ENCODE results near the gene SLC43A3. TPM values are rescaled to one million over a fixed set of nuclear protein-coding genes. Genes with fewer than 3 reads are reported as not detected.

SLC43A3 gene
- total RNA-seq, 2 donors from 2014 or later, result 10.6 to 13.8 TPM

DNA sequence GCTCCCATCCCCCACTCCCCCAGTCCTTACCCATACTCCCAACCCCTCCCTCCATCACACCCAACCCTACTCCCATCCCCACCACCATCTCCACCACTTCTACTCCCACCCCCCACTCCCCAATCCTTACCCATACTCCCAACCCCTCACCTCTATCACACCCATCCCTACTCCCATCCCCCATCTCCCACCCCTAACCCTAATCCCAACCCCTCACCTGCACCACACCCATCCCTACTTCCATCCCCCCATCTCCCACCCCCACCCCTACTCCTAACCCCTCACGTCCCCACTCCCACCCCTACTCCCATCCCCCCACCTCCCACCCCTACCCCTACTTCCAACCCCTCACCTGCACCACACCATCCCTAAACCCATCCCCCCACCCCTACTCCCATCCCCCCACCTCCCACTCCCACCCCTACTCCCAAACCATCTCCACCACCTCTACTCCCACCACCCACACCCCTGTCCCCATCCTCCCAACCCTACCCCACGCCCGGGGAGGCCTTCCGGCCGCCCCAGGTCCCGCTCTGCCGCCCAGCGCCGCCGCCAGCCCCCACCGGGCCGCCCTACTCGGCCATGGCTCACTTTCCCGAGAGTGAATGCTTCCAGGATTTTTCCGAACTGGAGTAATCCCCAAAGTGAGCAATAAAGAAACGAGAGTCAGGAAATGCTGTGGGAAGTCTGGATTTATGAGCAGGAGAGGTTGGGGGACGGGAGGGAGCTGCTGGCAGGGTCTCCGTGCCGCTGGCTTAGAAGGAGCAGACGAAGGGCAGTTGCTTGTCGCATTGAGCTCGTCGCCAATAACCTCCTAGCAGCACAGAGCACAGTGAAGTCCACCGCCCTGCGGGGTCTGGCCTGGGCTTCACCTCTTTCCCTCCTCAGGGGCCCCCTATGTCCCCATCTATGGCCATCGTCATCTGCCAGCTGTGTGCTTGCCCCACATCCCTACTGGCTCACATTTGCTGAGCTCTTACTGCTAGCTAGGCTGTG lies 50.5 kb downstream of the SLC43A3 start:
- no peaks in the 10 kb centered on the region for H3K9me3 Mint-ChIP-seq
- H3K27ac Mint-ChIP-seq, result no peak overlapping the region
- Histone ChIP-seq H3K27ac (ENCODE audit: low read depth, low read length) (no peak overlapping the region), H3K36me3 (ENCODE audit: control insufficient read depth, insufficient read depth, low read length) (no peaks in the 10 kb centered on the region), H3K4me3 (ENCODE audit: low read length) (no peak overlapping the region), H3K9me3 (ENCODE audit: control insufficient read depth, low read length) (no peaks in the 10 kb centered on the region), H3K9ac (ENCODE audit: extremely low read depth, low read length, poor library complexity, severe bottlenecking) (no peak overlapping the region), H3K27me3 (ENCODE audit: control insufficient read depth, insufficient read depth, low read length, poor library complexity, severe bottlenecking) (peaks cover 56% of the 10 kb centered on the region), H3K4me1 (ENCODE audit: control insufficient read depth, insufficient read depth, low read length) (no peaks in the 10 kb centered on the region)
- H3K4me3 Mint-ChIP-seq, result no peak overlapping the region
- peaks cover 67% of the 10 kb centered on the region for H3K27me3 Mint-ChIP-seq (ENCODE audit: insufficient read depth)
- H3K4me1 Mint-ChIP-seq, result no peaks in the 10 kb centered on the region
- H3K36me3 Mint-ChIP-seq (ENCODE audit: low read depth), result no peaks in the 10 kb centered on the region
- TF ChIP-seq, protein P1, sequence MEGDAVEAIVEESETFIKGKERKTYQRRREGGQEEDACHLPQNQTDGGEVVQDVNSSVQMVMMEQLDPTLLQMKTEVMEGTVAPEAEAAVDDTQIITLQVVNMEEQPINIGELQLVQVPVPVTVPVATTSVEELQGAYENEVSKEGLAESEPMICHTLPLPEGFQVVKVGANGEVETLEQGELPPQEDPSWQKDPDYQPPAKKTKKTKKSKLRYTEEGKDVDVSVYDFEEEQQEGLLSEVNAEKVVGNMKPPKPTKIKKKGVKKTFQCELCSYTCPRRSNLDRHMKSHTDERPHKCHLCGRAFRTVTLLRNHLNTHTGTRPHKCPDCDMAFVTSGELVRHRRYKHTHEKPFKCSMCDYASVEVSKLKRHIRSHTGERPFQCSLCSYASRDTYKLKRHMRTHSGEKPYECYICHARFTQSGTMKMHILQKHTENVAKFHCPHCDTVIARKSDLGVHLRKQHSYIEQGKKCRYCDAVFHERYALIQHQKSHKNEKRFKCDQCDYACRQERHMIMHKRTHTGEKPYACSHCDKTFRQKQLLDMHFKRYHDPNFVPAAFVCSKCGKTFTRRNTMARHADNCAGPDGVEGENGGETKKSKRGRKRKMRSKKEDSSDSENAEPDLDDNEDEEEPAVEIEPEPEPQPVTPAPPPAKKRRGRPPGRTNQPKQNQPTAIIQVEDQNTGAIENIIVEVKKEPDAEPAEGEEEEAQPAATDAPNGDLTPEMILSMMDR (conservative IDR thresholded peaks at IDR 0.05), result no peak
- DNase-seq, result no peak
- WGBS, 2 experiments (ENCODE audit: insufficient coverage in 1 of 2, insufficient read length in 1 of 2), result 65 to 83% methylated on average over 12 to 25 of the region's 26 CpGs

DNA sequence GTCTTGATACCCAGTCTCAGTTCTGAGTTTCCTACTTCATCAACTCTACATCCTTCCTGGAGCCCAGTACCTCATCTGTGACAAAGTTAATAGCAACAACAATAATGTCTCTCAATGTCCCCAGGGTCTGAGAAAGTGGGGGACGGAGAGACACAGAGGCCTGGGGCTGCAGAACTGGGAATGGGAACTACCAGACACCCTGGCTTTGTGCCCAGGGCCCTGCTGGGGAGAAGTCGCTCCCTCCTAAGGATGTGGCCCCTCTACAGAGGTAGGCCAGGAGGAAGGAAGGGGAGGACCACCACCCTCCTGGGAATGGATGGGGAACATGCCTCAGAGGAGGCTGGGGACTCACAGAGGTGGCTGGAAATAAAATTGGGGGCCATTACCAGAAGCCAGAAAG lies 51.4 kb downstream of the SLC43A3 start:
- H3K4me1 ChIP-seq (ENCODE audit: control insufficient read depth, insufficient read depth, low read length), result no peaks in the 10 kb centered on the region
- Mint-ChIP-seq H3K4me3 (no peak overlapping the region), H3K9me3 (no peaks in the 10 kb centered on the region), H3K27me3 (ENCODE audit: insufficient read depth) (peaks cover 61% of the 10 kb centered on the region), H3K36me3 (ENCODE audit: low read depth) (no peaks in the 10 kb centered on the region), H3K27ac (no peak overlapping the region), H3K4me1 (no peaks in the 10 kb centered on the region)
- H3K36me3 ChIP-seq (ENCODE audit: control insufficient read depth, insufficient read depth, low read length), result no peaks in the 10 kb centered on the region
- 67 to 75% methylated on average over 1 to 2 of the region's 2 CpGs for WGBS, 2 experiments (ENCODE audit: insufficient coverage in 1 of 2, insufficient read length in 1 of 2)
- H3K4me3 ChIP-seq (ENCODE audit: low read length), result no peak overlapping the region
- no peak overlapping the region for H3K9ac ChIP-seq (ENCODE audit: extremely low read depth, low read length, poor library complexity, severe bottlenecking)
- no peaks in the 10 kb centered on the region for H3K9me3 ChIP-seq (ENCODE audit: control insufficient read depth, low read length)
- H3K27ac ChIP-seq (ENCODE audit: low read depth, low read length), result no peak overlapping the region
- H3K27me3 ChIP-seq (ENCODE audit: control insufficient read depth, insufficient read depth, low read length, poor library complexity, severe bottlenecking), result peaks cover 56% of the 10 kb centered on the region
- TF ChIP-seq, protein P1 (conservative IDR thresholded peaks at IDR 0.05), result no peak
- no peak for DNase-seq

DNA sequence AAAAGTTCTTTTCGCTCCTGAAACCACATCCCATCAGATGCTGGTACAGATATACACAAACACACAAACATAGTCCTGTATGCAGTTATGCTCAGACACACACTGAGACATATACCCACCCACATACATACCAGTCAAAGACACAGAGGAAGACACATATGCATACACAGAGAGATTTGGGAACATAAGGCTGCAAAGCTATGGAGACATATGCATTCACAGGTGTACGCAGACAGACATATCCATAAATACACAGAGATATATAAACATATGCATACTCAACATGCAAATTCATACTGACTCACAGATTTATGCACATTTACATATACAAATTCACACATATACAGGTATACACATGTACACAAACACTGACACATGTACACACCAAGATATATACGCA lies 52.0 kb downstream of the SLC43A3 start:
- Histone ChIP-seq H3K4me3 (ENCODE audit: low read length) (no peak overlapping the region), H3K4me1 (ENCODE audit: control insufficient read depth, insufficient read depth, low read length) (peaks cover 2% of the 10 kb centered on the region), H3K27ac (ENCODE audit: low read depth, low read length) (no peak overlapping the region), H3K27me3 (ENCODE audit: control insufficient read depth, insufficient read depth, low read length, poor library complexity, severe bottlenecking) (peaks cover 54% of the 10 kb centered on the region), H3K36me3 (ENCODE audit: control insufficient read depth, insufficient read depth, low read length) (no peaks in the 10 kb centered on the region), H3K9ac (ENCODE audit: extremely low read depth, low read length, poor library complexity, severe bottlenecking) (no peak overlapping the region), H3K9me3 (ENCODE audit: control insufficient read depth, low read length) (no peaks in the 10 kb centered on the region)
- TF ChIP-seq, protein P1 (conservative IDR thresholded peaks at IDR 0.05), result no peak
- no peak for DNase-seq
- H3K27ac Mint-ChIP-seq, result no peak overlapping the region
- H3K36me3 Mint-ChIP-seq (ENCODE audit: low read depth), result no peaks in the 10 kb centered on the region
- peaks cover 63% of the 10 kb centered on the region for H3K27me3 Mint-ChIP-seq (ENCODE audit: insufficient read depth)
- 94 to 95% methylated on average over 3 of the region's 3 CpGs for WGBS, 2 experiments (ENCODE audit: insufficient coverage in 1 of 2, insufficient read length in 1 of 2)
- no peak overlapping the region for H3K4me3 Mint-ChIP-seq
- no peaks in the 10 kb centered on the region for H3K4me1 Mint-ChIP-seq
- H3K9me3 Mint-ChIP-seq, result no peaks in the 10 kb centered on the region
